ENCODE results near the gene SLC4A5.
"Not testable (repeated sequence)": the region's sequence is repeated elsewhere in the genome, so short reads cannot be mapped to it uniquely, and the experiment has no call there.

SLC4A5 gene

DNA sequence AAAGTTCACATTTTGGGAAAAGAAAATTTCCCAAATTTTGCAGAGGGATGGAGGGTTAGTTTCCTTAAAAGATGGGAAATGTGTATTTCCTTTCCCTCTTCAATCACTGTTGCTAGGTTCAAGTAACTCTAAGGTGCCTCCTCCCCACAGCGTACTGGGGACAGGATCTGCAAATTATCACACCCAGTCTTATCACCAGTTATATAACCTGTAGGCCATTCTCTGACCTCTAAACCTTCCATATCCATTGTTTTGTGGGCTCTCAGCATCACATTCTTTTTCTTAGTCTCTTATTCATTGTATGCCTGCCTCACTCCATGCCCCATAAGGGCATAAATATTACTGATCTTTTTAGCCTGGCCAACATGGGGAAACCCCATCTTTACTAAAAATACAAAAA is 148.4 kb downstream of the SLC4A5 start:
- DNase-seq (ENCODE audit: low read depth): no peak
- no peak for TF ChIP-seq CTCF (IDR thresholded peaks at IDR 0.05; ENCODE audit: low read depth, low read length, missing control alignments)

DNA sequence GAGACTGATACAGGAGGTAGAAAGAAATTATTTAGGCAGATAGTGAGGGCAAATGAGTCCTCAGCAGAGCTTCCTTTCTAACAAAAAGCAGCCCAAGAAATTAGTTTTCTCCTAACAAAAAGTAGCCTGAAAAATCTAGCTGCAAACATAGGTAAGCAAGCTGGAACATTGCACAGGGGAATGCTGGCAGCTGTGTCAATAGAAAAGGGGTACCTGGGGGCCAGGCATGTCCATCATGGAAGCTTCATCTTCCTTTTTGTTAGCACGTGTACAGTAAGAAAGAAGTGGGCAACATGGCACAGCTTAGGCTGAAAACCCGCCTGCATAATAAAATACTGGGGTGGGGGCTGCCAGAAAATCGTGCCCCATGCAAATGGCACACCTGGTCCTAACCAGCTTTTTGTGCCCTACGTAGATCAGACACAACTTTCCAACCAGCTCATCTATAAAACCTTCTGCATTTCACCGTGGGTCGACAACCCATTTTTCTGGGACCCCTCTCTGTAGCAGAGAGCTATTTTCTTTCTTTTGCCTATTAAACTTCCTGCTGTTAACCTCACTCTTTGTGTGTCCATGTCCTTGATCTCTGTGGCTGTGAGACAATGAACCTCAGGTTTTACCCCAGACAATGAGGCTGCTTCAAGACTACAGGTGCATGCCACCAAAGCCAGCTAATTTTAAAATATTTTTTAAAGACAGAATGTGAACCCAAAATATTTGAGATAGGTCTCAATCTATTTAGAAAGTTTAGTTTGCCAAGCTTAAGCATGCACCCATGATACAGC is 151.4 kb downstream of the SLC4A5 start:
- in situ Hi-C loops (cut with HindIII; ENCODE audit: low sequenced_read_pairs): no loop called here
- H3K4me3 ChIP-seq (ENCODE audit: low read depth, low read length): no peak overlapping the region
- TF ChIP-seq CTCF (IDR thresholded peaks at IDR 0.05; ENCODE audit: low read depth, low read length, missing control alignments): no peak
- DNase-seq (ENCODE audit: low read depth): no peak

More for the DNA sequence above, 148.4 kb downstream of the SLC4A5 start:
- in situ Hi-C loops (cut with HindIII; ENCODE audit: low sequenced_read_pairs): no loop called here
- H3K4me3 ChIP-seq (ENCODE audit: low read depth, low read length): no peak overlapping the region

DNA sequence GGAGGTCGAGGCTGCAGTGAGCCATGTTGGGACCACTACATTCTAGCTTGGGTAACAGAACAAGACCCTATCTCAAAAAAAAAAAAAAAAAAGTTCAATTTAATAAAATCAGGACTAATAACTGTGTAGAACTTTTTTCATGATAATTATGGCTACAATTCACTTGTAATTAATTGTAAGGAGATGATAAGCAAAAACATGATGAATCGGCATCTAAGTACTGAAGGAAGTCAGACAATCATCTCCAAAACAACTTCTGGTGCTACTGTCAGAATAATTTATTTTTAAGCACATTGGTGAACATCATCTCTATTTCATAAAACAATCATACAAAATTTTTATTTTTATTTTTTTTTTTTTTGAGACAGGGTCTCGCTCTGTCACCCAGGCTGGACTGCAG is 154.5 kb downstream of the SLC4A5 start:
- in situ Hi-C loops (cut with HindIII; ENCODE audit: low sequenced_read_pairs): no loop called here
- TF ChIP-seq CTCF (IDR thresholded peaks at IDR 0.05; ENCODE audit: low read depth, low read length, missing control alignments): no peak
- DNase-seq (ENCODE audit: low read depth): no peak
- no peak overlapping the region for H3K4me3 ChIP-seq (ENCODE audit: low read depth, low read length)

DNA sequence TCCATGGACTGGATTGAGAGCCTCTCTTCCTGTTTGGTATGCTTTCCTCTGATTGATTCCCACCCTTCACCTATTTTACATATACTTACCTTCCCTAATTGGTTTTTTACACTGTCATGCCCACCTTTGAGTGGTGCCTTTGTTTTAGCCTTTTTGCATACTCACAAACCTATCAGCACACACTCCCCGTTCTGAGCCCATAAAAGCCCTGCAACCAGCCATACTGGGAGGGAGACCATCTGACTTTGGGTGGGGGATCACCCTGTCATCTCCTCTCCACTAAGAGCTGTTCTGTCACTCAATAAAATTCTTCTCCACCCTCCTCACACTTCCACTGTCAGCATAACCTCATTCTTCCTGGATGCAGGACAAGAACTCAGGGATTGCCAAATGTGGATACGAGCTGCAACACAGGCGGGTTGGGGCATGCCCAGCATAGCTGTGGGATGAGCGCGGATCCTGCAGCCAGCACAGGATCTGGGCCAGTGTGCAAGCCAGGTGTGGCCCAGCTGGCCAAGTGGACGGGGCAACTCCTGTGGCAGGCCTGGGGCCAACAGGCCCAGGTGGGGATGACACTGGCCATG is 155.1 kb downstream of the SLC4A5 start:
- TF ChIP-seq CTCF (IDR thresholded peaks at IDR 0.05; ENCODE audit: low read depth, low read length, missing control alignments): no peak
- DNase-seq (ENCODE audit: low read depth): no peak
- in situ Hi-C loops (cut with HindIII; ENCODE audit: low sequenced_read_pairs): no loop called here
- no peak overlapping the region for H3K4me3 ChIP-seq (ENCODE audit: low read depth, low read length)

GRCh38 chr2:74186706-74187105 is 156.5 kb downstream of the SLC4A5 start:
- in situ Hi-C loops (cut with HindIII; ENCODE audit: low sequenced_read_pairs); H3K4me3 ChIP-seq (ENCODE audit: low read depth, low read length); DNase-seq (ENCODE audit: low read depth): not testable (repeated sequence)

- no peak for TF ChIP-seq CTCF (IDR thresholded peaks at IDR 0.05; ENCODE audit: low read depth, low read length, missing control alignments)
- no peak overlapping the region for H3K4me3 ChIP-seq (ENCODE audit: low read depth, low read length)
- in situ Hi-C loops (cut with HindIII; ENCODE audit: low sequenced_read_pairs): no loop called here
- no peak for DNase-seq (ENCODE audit: low read depth)
These were observed 157.2 kb downstream of the SLC4A5 start for GRCh38 chr2:74186038-74186437.

DNA sequence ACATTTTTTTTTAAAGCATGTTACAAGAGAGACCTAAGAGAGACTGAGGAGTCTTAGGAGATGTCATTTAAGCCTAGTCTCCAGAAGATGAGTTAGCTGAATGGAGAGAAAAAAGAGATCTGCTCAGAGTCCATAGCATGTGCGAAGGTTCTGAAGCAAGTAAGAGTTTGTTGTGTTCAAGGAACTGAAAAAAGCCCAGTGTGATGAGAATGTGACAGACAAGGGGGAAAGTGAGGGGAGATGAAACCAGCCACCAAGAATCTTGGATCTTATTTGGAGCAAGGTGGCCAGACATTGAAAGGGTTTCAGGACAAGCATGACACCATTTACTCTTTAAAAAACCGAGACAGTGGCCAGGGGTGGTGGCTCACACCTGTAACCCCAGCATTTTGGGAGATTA is 159.3 kb downstream of the SLC4A5 start:
- in situ Hi-C loops (cut with HindIII; ENCODE audit: low sequenced_read_pairs): no loop called here
- DNase-seq (ENCODE audit: low read depth): no peak
- H3K4me3 ChIP-seq (ENCODE audit: low read depth, low read length): no peak overlapping the region
- TF ChIP-seq CTCF (IDR thresholded peaks at IDR 0.05; ENCODE audit: low read depth, low read length, missing control alignments): no peak
